GM12801 (cell line): ENCODE results near the gene GALNT3.

Experiments
- CTCF ChIP-seq: IDR thresholded peaks from one replicate; pipeline ENCODE4 v1.5.1; 2011; ENCODE audit warnings: control low read depth; ENCODE audit not compliant: insufficient read length; ENCODE audit errors: extremely low read depth

The GALNT3 gene

GRCh38 chr2:165779706-165780105, 14.3 kb downstream of the GALNT3 start:
- no peak for TF ChIP-seq CTCF

- TF ChIP-seq CTCF, result no peak
These were observed 15.2 kb downstream of the GALNT3 start for GRCh38 chr2:165778653-165779451.

- no peak for TF ChIP-seq CTCF
These were observed 15.9 kb downstream of the GALNT3 start for GRCh38 chr2:165778187-165778556.

DNA sequence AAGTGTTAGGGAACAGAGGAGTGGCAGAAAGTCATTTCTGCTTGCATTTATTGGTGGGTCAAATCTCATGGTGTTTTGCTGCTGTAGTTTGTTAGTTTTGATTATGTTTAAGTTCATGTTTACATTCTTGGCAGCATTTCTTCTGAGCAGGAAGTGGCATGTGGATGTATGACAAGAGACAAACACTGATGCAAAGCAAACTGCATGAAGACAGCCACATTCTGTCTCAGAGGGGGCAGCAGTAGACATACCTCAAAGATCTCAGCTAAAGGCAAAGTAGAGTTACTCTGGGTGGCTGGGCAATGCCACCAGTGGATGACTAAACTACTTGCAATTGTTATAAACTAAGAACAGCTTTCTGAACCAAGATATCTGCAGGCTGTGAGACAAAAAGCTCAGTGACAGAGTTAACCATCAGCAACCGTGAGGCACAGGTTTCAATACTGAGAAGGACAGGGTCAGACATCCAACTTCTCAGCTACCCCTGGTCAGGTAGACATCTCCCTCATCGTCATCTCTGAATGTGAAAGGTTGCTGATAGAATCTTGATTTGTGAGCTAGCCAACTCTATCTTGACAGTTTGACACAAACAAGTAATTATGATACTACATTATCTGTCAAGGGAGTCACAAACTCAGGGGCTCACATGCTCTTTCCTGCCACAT, 16.4 kb downstream of the GALNT3 start:
- TF ChIP-seq CTCF, result no peak

- TF ChIP-seq CTCF, result no peak
These were observed 17.3 kb downstream of the GALNT3 start for GRCh38 chr2:165776796-165777195.

GRCh38 chr2:165776013-165776412, 18.0 kb downstream of the GALNT3 start:
- TF ChIP-seq CTCF, result no peak

DNA sequence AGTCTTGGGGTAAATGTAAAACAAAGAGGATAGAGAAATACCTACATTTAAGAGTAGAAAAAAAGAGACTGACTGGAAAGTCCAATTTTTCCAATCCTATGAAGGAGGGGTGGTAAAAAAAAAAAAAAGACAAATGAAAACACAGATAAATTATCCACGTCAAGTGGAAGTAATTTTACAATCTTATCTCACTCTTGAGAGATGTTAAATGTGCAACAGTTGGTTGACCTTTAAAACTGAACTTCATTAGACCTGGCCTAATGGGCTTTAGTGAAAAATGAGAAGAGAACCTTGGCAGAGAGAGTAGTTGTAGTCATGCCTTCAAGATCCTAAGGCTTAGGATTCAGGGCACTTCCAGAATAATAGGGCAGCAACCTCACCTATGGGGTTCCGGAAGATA, 20.4 kb downstream of the GALNT3 start:
- TF ChIP-seq CTCF, result no peak
